HG02571 (cell line): ENCODE data around the gene CCDC106.

Source experiments
- ATAC-seq: cut with Tn5 transposase; IDR thresholded peaks from one replicate; pipeline ENCODE4 v1.9.1; 2021; ENCODE audit warnings: mild to moderate bottlenecking, moderate library complexity; ENCODE audit not compliant: unreplicated experiment

The CCDC106 gene

DNA sequence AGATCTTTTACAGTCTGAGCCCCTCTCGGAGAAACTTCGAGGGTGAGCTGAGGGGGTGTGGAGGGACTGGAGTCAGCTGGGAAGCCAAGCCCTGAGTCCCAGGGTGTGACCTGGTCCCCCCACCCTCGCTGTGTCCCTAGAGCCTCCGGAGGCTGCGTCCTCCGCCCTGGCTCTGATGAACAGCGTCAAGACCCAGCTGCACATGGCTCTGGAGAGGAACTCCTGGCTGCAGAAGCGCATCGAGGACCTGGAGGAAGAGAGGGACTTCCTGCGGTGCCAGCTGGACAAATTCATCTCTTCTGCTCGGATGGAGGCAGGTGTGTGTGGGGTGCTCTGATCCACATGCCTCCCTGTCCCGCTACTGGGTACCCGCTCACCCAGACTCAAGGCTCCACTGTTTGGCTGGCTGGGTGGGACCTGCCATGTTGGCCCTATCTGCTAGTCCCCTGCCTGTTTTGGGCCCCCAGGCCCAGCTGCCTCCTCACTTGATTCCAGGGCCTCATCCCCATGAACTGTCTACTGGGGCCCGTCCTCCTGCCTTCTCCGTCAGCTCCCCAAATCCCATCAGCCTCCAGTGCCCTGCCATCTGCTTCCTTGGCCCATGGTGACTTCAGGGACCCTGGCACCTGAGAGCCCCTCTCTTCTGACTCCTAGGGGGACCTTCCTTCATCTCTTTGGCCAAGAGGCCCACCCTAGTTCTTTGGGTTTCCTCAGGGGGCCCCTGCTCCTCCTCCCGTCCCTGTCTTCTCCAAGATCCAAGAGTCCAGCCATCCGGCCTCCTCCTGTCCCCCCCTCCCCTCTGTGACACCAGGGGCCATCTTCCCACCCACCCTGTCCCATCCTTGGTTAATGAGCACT lies 1.5 kb downstream of the CCDC106 start:
- ATAC-seq: no peak

- no peak for ATAC-seq
These were observed 2.1 kb downstream of the CCDC106 start for GRCh38 chr19:55650126-55650557.

GRCh38 chr19:55650602-55651230 lies 2.7 kb downstream of the CCDC106 start:
- no peak for ATAC-seq

DNA sequence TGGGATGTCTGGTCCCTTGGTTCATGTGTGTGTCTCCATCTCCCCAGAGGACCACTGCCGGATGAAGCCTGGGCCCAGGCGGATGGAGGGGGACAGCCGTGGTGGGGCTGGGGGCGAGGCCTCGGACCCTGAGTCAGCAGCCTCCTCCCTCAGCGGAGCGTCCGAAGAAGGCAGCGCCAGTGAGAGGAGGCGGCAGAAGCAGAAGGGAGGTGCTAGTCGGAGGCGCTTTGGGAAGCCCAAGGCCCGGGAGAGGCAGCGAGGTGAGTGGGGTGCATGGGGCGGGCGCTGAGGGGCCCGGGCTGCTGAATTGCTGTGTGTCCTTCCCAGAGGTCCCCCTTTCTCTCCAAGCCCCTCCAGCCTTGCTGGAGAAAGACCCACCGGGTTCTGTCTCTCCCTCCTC lies 3.2 kb downstream of the CCDC106 start:
- ATAC-seq: no peak

GRCh38 chr19:55652311-55653128 lies 4.5 kb downstream of the CCDC106 start:
- no peak for ATAC-seq

DNA sequence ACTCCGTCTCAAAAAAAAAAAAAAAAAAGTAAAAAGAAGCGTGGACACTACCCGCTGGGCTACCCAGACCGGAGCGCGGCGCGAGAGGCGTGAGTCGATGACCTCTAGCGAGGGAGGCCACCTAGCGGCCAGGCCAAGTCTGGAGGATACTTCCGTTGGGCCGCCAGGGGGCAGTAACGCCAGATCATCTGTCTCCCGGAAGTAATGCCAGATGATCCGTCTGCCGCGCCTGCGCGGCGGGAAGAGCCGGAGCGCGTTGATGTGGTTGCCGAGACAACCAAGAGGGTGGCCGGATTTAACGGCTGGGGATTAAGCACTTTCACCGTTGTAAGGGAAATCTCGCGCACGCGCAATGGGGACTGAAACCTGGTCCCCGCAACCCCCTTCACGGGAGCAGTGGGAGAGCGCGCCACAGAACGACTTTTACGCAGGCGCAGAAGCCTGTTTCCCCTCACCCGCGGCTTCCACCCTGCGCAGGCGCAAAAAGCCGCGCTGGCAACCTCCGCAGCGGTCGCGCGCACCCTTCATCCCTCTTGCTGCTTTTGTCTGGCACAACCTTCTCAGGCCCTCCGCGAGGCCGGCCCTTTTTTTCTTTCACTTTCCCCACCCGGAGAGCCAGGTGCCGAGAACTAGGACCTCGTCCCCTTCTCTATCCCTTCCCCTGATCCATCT lies 5.8 kb downstream of the CCDC106 start:
- ATAC-seq: peak; percentile 41

- peak; percentile 57 for ATAC-seq
These were observed 6.4 kb downstream of the CCDC106 start for GRCh38 chr19:55654323-55654867.

DNA sequence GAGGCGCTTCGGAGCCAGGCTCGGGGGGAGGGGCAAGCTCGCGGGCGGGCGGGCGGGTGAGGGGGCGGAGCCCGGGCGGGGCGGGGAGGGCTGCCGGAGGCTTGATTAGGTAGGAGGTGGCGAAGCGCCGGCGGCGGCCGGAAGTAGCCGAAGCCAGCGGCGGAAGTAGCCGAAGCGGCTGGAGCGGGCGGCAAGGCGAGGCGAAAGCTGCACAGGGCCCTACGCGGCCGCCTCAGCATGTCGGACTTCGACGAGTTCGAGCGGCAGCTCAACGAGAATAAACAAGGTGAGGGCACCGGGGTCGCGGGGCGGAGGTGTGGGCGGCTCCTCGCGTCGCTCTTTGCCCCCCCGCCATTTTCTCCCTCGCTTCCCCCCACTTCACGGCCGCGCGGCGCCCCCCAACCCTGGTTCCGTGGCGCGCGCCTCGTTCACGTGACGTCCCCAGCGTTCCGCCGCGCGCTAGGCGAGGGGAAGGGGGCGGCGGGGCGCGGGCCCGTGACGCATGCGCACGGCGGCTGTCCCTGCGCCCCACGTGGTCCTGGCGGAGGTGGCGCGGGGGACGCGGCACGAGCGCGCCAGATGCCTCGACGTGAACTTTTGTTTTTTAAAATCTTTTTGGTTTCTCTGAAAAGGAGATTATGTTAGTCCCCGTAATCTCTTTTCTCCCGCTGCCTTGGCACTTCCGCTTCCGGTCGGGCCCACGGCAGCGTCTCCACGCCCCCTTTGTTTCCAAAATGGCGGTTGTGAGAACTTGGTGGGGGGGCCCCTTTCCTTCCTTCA lies 7.0 kb downstream of the CCDC106 start, which contains the start of gene U2AF2:
U2AF2 (plus strand) TSS at position 168 of the 780 bp plus-strand sequence; CDS start at position 238, 70 bp downstream.
- ATAC-seq: peak; percentile 24

DNA sequence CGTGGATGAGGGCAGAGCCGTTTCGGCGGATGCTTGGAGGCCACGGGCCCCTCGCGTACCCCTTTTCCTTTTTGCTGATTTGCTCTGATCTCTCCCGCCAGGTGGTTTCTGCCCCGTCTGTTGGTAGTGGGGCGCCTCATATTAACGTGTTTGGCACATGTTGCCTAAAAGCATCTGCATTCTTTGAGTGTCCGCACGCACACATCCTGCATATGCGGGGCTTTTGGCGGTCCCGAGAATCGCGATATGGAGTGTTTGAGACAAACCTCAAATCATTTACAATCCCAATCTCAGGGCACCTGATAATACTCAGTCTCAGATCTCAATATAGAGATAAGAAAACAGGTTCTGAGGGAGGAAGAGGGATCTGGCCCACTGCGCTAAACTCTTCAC lies 7.6 kb downstream of the CCDC106 start:
- ATAC-seq: no peak

GRCh38 chr19:55656552-55656951 lies 8.5 kb downstream of the CCDC106 start:
- no peak for ATAC-seq

DNA sequence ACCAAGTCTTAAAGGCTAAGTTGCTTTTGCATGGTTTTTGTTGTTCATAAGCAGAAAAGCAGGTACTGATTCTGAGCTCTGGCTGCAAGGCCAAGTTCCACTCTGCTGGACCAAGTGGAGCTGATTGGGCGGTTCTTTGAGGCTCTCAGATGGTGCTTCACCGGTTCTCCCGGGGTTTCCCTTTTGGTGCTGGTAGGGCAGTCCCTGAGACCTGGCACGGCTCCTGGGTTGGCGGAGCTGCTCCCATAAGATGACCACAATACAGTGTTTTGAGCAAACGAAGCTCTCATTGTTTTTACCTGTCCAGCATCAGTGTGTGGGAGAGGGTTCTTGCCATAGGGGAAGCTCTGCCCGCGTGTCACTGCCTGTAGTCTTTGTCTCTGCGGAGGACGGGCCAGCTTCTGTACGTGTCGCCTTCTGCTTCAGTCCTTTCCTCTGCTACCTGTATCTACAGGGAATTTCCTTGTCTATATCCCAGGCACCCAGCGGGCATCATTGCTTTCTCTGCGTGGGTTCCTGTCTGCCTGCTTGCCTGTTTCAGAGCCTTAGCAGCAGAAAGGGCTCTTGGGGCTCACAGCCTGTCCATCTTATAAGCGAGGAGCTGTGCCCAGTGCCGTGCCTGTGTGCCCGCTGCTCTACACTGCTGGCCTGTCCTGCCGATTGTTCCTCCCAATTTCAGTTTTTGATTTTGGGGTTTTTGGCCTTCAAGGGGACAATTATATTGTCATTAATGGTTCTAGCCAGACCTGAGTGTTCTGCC lies 9.2 kb downstream of the CCDC106 start:
- no peak for ATAC-seq

GRCh38 chr19:55658846-55659459 lies 10.9 kb downstream of the CCDC106 start:
- ATAC-seq: no peak

DNA sequence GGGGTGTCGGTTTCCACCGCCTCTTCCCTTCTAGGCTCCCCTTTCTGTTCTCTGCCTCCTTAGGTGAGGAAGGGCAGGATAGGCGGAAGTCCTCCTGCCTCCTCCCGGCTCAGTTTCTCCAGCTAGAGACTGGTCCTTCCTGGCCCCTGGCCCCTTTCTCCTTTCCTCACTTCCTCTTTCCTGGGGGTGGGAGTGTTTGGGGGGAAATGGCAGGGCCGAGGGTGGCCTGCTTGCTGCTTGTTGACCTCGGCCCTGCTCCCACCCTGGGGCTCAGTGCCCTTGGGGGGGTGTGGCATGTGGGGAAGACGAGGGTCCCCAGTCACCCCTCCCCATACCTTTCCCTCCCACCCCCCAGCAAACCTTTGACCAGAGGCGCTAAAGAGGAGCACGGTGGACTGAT lies 11.8 kb downstream of the CCDC106 start:
- ATAC-seq: no peak

GRCh38 chr19:55660404-55660803 lies 12.4 kb downstream of the CCDC106 start:
- ATAC-seq: no peak

GRCh38 chr19:55660991-55661390 lies 13.0 kb downstream of the CCDC106 start:
- no peak for ATAC-seq

DNA sequence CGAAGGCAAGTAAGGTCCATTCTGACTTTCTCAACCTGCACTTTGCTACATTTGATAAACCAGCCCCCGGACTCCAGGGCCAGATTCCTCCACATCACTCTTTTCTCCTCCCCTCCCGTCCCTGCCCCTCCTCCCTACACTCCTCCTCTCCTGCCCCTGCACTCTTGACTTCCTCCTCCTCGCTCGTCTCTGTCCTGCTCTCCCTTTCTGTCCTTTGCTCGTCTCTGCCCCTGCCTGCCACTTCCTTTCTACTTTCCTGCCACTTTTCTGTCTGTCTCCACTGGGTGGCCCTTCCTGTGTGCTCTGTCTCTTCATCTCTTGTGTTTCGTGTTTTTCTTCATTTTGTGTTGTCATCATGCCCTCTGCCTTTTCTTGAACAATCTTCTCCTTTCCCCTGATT lies 13.8 kb downstream of the CCDC106 start:
- no peak for ATAC-seq

DNA sequence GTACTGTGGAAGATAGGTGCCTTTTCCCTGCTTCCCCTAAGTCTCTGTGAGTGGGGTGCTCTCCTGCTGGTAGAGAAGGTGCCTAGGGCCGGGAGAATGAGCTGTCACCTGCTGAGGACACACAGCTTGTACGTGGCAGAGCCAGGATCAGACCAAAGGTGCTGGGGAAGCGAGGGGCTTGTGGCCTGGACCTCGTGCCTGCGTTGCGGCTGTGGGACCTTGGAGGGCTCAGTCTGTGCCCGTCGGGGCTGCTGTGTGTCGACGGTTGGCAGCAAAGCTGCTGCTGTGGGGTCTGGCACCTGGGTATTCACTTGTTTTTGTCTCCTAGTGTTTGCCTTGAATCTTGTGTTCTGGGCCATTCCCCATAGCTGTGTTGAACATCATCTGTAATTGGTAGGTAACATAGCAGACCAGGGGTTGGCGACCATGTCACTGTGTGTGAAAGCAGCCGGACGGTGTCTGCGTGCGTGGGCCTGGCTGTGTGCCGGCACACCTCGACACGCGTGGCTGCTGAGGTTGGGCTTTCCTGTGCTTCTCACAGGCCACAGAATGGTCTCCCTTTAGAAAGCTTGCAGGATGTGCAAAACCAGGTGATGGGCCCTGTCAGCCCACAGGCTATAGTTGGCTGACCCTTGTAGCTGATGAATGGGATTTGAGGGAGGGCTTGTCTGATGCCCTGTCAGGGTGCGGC lies 16.0 kb downstream of the CCDC106 start:
- no peak for ATAC-seq
